ENCODE measurements around the gene CCND1.

CCND1 gene

DNA sequence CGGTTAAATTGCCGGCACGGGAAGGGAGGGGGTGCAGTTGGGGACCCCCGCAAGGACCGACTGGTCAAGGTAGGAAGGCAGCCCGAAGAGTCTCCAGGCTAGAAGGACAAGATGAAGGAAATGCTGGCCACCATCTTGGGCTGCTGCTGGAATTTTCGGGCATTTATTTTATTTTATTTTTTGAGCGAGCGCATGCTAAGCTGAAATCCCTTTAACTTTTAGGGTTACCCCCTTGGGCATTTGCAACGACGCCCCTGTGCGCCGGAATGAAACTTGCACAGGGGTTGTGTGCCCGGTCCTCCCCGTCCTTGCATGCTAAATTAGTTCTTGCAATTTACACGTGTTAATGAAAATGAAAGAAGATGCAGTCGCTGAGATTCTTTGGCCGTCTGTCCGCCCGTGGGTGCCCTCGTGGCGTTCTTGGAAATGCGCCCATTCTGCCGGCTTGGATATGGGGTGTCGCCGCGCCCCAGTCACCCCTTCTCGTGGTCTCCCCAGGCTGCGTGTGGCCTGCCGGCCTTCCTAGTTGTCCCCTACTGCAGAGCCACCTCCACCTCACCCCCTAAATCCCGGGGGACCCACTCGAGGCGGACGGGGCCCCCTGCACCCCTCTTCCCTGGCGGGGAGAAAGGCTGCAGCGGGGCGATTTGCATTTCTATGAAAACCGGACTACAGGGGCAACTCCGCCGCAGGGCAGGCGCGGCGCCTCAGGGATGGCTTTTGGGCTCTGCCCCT, 529 bp upstream of the CCND1 start:
- DNase-seq (ENCODE audit: low read depth in 2 of 2): no peak

DNA sequence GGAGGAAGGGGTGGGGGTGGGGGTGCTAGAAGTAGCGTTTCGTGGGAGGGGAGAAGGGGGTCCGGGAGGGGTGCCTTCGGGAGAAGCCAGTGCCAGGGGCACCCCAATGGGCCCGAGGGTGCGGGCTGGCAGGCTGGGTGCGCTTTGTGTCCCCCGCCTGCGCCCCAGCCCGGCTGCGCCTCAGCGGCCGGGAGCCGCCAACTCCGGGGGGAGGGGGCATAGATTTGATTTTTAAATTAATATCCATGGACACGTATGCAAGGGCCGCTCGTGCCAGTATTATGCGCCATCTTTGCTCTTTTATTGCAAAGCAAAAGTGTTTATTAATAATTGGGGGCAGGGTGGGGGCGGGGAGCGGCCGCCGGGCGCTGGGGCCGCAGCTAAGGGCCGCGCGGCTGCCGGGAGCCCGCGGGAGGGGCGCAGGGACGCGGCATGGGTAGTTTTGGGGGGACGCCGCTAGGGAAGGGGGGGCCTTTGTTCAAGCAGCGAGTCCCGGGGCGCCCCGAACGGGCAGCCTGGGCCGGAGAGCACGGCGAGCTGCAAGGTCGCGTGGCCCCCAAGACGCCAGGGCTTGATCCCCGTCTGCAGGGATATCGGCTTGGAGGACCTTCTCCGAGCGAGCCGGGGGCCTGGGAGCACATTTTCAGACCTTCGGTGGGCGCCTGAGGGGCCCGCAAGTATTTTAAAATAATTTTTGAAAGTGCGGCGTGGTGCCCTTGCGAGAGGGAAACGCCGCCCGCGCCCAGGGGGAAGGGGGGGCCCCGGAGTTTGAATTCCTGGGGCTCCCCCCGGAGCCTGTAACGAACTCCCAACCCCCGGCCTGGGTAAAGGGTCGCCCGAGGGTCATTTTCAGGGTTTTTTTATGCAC, 959 bp downstream of the CCND1 start:
- DNase-seq (ENCODE audit: low read depth in 2 of 2): no peak

DNA sequence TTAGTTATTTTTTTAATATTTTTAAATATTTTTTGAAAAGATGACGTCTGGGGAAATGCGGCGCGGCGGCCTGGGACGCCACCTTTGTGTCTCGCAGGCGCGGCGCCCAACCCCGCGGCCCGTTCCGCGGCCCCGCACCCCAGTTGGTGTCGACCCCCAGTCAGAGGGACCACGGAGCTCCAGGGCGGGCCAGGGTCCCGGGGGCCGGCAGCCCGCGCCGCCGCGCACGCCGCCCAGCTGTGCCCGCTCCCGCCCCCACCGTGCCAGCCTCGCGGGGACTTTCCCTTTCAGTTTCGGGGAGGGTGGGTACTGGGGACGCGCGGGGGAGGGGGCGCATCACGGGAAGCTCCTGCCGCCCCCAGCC, 1.6 kb downstream of the CCND1 start:
- DNase-seq (ENCODE audit: low read depth in 2 of 2): peak in 1 of 2 donors; percentile 13

DNA sequence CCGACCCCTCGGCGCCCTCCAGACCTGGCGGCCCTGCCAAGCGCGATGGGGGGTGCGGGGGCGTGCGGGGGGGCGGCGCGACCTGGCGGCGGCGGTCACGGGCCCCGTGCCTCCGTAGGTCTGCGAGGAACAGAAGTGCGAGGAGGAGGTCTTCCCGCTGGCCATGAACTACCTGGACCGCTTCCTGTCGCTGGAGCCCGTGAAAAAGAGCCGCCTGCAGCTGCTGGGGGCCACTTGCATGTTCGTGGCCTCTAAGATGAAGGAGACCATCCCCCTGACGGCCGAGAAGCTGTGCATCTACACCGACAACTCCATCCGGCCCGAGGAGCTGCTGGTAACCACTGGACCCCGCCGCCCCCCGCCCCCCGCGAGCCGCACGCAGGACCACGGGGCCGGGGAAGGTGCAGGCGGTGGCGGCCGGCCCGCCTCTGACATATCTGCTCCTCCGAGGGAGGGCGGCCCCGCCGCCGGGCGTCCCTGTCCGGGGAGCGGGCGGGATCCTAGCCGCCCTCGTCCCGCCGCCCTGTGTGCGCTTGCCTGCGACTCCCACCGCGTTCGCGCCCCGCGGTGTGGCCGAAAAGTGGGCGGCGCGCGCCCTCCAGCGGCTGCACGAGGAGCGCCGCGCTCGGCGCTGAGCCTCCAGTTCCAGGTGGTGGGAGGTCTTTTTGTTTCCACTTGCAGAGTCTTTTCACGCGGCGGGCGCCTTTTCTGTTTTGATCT, 2.1 kb downstream of the CCND1 start:
- peak; percentile 61 to 66 for DNase-seq (ENCODE audit: low read depth in 2 of 2)

DNA sequence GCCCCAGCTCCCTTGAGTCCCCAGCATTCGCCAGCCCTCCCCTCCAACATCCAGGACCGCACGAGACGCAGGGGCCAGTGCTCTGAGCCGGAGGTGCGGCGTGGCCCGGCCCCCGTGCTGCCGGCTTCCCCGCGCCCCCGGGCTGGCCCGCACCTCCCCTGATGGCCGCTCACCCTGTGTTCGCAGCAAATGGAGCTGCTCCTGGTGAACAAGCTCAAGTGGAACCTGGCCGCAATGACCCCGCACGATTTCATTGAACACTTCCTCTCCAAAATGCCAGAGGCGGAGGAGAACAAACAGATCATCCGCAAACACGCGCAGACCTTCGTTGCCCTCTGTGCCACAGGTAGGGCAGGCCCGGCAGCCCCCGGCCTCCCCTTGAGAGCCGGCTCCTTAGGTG, 2.7 kb downstream of the CCND1 start:
- DNase-seq (ENCODE audit: low read depth in 2 of 2): no peak

DNA sequence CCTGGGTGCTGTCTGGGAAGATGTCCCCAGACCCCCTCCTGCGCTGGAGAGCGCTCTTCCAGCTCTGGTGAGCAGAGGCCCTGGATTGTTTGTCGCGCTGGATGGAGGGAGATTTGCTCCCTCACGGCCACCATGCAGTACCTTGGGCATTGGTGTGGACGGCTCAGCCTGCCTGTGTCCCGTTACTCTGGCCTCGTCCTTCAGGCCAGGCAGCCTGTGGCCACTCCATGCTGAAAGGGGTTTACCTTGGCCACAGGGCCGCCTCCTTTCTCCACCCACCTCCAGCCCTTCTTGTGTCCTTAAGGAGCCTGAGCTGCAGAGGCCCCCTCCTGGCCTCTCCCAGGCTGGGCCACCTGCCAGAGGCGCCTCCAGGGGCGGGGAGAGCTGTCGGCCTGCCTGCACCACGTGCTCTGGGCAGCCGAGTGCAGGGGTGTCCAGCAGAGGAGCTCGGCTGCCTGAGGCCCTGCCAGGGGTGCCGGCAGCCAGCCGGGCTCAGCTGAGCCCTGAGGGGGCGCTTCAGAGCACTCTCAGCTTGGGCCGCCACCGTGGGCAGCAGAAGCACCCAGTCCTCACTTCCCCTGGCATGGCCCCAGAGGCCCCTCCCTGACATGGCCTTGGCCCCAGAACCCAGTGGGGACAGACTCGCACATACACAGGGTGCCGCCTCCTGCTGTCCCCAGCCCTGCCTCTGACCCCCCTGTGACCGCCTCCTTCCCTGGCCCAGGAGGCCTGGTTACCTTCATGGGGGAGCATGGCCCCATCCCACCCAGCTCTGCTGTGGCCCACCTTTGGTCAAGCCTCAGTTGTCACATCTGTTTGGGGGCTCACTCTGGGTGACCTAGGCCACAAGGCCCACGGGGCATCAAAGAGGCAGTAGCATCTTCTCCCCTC, 3.4 kb downstream of the CCND1 start:
- no peak for DNase-seq (ENCODE audit: low read depth in 2 of 2)

DNA sequence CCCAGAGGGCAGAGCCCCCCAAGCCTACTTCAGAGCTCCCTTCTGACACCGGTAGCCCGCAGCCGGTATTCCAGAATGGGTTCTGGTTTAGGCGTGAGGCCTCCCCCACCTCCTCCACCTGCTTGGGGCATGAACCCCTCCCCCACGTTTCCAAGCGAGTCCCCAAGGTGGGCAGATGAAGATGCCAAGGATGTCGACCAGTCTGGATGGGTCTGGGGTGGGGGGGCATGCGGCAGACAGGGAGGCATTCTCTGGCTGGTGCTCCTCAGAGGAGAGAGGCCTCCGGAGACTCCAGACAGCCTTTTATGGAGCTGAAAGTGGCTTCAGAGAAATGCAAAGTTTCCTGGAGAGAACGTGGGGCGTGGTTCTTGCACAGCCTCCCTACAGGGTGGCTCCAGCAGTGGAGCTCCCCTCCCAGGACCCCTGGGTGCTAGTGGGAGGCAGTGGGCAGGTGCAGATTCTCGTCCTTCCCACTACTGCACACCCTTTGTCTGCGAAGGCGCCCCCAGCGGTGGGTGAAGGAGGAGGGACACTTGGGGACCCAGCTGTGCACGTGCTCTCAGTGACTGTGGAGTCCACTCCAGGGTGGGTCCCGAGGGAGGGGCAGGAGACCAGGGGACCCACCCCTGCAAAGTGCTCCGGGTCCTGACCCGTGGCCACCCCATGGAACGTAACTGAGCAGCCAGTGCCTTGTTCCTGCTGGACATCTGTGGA, 4.2 kb downstream of the CCND1 start:
- no peak for DNase-seq (ENCODE audit: low read depth in 2 of 2)

DNA sequence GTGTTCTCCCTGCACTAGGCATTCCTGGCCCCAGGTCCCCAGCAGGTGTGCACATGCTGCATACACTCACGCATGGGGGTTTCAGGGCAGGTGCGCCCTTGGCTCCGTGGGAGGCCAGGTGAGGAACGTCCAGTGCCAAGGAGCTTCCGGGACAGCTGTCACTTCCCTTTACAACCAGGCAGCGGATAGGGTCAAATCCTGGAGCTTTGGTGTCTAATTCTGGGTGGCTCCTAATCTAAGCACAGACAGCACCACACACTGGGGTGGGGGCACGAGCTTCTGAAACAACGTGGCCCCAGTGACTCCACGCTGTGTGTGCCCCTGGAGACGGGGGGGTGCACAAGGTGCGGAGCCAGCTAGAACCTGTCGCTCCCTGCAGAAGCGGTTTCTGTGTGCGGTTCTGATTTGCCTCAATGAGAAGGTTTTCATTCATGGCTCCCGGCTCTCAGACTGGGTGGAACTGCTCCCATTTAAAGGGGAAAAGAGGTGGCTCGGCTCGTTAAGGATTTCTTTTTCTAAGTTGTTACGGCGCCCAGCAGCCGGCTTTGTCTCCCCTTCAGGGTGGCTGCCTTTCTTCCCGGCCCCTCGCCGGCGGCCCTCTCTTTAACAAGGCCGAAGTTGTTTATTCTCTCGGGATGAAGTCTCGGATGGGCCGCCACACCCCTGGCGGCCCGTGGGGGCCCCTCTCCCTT, 5.0 kb downstream of the CCND1 start:
- no peak for DNase-seq (ENCODE audit: low read depth in 2 of 2)

DNA sequence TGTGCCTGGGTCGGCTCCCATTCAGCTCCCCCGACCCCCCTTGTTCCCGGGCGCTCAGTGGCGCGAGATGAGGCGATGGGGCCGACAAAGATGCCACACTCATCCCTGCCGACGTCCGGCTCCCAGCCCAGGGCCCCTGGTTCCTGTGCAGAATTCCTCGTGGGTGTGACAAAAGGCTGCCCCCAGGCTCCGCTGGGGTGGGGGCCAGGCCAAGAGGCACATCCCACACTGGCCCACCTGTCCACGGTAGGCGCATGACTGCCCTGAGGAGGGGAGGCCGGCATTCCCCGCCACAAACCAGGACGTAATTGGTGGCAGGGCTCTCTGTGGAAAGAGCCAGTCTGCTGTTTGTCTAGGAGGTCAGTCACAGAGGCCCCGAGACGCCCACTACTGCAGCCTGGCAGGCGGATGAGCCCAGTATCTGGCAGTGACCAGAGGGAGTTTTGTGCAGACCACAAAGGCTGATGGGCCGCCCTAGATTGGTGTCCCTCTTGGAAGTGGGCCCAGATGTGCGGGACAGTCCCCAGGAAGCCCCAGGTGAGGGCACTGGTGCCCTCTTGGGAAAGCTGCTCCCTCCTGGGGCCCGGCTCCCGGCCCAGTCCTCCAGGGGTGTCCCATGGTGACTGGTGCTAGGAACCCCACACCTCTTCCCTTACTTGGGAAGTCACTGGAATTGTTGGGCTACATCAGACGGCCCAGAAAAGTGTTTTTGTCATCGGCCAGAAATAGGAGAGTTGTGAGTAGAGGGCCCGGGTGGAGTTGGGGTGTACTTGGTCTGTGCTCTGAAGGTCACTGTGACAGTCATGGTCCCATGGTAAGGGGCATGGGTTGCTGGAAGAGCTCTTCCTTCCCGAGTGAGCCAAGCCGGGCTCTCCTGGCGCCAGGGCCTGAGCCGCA, 5.8 kb downstream of the CCND1 start:
- DNase-seq (ENCODE audit: low read depth in 2 of 2): no peak

DNA sequence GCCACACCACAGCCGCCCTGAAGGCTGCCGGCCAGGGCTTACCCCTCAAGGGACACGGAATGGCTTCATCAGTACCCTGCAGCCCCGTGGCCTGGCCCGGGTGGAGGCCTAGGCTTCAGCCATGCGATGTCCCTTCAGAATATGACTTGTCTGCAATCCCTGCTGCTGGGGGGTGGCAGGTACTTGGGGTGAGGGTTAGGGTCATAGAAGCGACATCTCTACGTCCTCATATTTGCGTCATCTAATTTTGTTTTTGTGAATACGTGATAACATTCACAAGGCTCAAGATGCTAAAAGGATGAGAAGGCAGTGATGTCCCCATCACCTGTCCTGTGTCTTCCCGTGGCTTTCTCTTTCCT, 6.4 kb downstream of the CCND1 start:
- DNase-seq (ENCODE audit: low read depth in 2 of 2): no peak

DNA sequence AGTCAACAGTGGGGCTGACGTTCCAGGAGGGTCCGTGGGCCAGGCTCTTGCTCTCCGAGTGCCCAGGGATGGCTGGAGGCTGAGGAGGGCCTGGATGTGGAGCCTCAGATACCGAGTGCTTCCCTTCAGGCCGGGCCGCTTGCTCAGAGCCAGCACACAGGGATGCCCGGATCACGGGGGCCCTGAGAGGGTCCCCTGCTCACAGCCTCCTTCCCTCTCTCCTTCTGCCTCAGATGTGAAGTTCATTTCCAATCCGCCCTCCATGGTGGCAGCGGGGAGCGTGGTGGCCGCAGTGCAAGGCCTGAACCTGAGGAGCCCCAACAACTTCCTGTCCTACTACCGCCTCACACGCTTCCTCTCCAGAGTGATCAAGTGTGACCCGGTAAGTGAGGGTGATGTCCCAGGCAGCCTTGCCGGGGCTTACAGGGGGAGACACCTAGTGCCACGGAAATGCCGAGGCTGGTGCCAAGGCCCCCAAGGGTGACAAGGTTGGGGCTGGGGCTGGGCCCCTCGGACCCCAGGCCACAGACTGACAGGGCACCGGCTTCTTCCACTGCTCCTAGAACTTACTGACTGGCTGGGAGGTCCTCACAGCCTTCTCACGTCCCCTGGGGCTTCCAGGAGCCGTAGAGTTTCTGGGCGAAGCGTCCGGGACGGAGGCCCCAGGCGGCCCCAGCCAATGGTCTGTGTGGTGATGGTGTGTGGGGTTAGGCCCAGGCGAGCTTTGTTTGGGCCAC, 7.0 kb downstream of the CCND1 start:
- no peak for DNase-seq (ENCODE audit: low read depth in 2 of 2)

DNA sequence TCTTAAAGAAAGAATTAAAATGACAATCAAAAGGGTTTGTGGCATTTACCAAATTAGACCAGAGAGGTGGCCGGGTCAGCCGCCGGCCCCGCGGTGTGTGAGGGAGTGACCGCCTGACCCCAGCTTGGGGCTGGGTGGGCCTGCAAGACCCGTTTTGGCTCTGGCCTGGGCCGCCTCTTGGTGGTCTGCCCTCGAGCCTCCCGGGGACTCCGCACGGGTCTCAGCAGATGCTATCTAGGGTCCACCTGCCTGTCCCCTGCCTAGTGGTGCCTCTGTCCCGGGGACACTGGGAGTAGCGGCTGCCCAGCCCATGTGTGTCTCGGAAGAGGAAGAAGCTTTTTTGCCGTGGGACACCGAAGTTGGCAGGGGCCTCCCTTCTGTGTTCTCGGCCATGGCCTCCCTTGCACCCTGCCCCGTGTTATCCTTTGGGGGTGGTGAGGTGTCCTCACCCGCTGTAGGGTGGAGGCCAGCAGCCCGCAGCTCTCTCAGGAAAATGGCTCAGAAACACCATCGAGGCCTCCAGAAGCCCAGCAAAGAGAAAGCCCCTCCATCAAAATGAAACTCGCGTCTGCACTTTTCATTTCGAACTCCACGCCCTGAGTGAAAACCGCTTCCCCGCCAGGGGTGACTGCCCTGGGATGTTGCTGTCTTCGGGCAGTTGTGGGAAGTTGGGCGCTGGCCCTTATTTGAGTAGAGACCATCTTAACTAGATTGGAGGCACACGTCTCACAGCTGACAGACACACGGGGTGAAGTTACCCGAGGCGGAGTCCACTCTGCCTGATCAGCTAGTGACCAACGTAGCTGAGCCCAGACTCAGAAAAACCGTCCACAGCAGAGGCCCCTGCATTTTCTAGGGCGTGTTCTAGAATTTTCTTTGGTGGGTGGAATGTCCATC, 8.0 kb downstream of the CCND1 start:
- DNase-seq (ENCODE audit: low read depth in 2 of 2): no peak

DNA sequence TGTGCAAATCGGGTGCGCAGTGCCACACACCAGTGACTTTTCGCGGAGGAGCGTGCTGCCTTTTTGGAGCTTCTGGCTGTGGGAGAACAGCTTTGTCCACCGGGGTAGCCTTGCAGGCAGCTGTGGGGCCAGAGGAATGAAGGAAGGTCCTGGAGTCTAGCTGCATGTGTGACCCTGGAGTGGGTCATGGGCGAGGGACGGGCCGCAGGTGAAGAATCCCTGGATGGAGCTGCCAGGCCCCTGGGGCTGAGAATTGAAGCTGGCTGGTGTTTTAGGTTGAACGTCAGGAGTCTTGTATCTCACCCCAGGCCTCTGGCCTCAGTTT, 8.6 kb downstream of the CCND1 start:
- DNase-seq (ENCODE audit: low read depth in 2 of 2): no peak

DNA sequence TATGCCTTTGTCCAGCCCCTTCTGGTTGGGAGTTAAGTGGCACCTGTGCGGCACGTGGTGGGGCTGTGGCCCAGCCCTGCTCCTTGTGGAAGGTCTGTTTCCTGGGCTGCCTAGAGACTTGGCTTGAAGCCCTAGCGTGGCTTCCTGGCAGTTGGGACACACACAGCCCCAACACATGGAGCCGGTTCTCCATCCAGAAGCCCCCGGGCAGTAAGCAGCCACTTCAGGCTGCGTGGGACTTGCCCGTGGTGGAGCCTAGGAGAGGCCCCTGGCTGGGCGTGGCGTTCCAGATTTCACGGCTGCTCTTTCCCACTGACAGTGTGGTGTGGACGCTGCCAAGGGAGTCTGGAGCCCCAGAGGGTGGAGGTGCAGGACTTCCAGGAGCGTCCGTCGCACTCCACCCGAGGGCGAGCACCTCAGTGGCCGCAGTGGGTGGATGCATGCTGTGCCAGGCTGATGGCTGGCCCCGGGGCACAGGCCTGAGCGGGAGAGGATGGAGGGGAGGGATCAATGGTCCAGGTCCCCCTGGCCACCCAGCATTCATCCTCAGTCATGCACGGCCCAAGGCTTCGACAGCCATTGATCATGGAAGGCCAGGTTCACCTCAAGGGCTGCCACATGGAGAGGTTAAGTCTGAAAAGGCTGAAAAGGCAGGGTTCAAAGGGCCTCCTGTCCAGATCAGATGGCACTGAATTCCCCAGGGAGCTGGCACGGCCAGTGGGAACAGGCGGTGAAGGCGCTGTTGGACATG, 9.3 kb downstream of the CCND1 start:
- DNase-seq (ENCODE audit: low read depth in 2 of 2): no peak

DNA sequence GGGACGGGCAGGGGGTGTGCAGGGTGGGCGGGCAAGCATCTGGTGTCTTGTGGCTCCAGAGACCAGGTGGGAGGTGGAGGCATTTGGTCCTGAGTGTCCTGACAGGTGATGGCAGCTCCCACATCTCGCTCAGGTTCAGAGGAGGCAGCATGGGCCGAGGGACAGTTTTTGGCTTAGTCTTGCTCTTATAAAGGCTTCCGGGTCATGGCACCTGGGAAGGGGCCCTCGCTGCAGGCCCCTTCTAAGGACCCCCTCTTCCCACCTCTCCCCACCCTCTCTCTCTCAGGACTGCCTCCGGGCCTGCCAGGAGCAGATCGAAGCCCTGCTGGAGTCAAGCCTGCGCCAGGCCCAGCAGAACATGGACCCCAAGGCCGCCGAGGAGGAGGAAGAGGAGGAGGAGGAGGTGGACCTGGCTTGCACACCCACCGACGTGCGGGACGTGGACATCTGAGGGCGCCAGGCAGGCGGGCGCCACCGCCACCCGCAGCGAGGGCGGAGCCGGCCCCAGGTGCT, 9.9 kb downstream of the CCND1 start:
- DNase-seq (ENCODE audit: low read depth in 2 of 2): no peak

DNA sequence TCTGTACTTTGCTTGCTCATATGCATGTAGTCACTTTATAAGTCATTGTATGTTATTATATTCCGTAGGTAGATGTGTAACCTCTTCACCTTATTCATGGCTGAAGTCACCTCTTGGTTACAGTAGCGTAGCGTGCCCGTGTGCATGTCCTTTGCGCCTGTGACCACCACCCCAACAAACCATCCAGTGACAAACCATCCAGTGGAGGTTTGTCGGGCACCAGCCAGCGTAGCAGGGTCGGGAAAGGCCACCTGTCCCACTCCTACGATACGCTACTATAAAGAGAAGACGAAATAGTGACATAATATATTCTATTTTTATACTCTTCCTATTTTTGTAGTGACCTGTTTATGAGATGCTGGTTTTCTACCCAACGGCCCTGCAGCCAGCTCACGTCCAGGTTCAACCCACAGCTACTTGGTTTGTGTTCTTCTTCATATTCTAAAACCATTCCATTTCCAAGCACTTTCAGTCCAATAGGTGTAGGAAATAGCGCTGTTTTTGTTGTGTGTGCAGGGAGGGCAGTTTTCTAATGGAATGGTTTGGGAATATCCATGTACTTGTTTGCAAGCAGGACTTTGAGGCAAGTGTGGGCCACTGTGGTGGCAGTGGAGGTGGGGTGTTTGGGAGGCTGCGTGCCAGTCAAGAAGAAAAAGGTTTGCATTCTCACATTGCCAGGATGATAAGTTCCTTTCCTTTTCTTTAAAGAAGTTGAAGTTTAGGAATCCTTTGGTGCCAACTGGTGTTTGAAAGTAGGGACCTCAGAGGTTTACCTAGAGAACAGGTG, 11.1 kb downstream of the CCND1 start:
- DNase-seq (ENCODE audit: low read depth in 2 of 2): no peak

Data from stimulated activated CD8-positive, alpha-beta memory T cell treated with anti-CD3 and anti-CD28 coated beads, Interleukin-15, amount 100 ng/mL, for 48 hours (primary cell).